Stimulated activated memory B cell treated with anti-CD40 and anti-IgM and Interleukin-4, amounts not matched to agents 10 μg/mL and 1 μg/mL and 100 μg/mL, for 72 hours (primary cell): ENCODE results near the gene VOPP1.
"Not testable (repeated sequence)": the region's sequence is repeated elsewhere in the genome, so short reads cannot be mapped to it uniquely, and the experiment has no call there.

Experiments
- ATAC-seq: fragments of 150-1000 bp; cut with Tn5 transposase; 2 replicates; pipeline ENCODE4 v1.10.0; 2021
- H3K27ac Mint-ChIP-seq: one replicate; pipeline ENCODE4 v1.8.0; 2022; ENCODE audit warnings: mild to moderate bottlenecking, mixed read lengths
- H3K27me3 Mint-ChIP-seq: one replicate; pipeline ENCODE4 v1.8.0; 2022; ENCODE audit warnings: mixed read lengths
- H3K36me3 Mint-ChIP-seq: one replicate; pipeline ENCODE4 v1.8.0; 2022; ENCODE audit warnings: mixed read lengths
- H3K4me1 Mint-ChIP-seq: one replicate; pipeline ENCODE4 v1.8.0; 2022; ENCODE audit warnings: mixed read lengths
- H3K4me3 Mint-ChIP-seq: one replicate; pipeline ENCODE4 v1.8.0; 2022; ENCODE audit warnings: mild to moderate bottlenecking, moderate library complexity, mixed read lengths
- H3K9me3 Mint-ChIP-seq: one replicate; pipeline ENCODE4 v1.8.0; 2022; ENCODE audit warnings: mixed read lengths

The VOPP1 gene

DNA sequence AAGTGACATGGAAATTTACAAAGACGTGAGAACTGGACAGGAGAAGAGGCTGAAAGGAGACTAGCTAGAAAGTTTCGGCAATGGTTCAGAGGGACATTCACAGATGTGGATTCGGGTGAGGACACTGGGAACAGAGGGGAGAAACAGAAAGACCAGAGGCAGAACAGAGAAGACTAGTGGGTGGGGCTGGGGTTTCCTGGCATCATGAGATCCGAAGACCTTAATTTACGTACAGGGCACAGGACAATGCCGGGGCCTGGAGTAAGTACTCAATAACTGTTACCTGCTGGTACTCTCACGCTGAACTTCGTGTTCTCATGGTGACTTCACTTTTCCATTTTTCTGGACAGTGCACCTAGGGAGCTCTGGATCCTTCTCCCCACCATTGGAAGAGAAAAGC, 53.5 kb downstream of the VOPP1 start:
- Mint-ChIP-seq H3K9me3 (no peaks in the 10 kb centered on the region), H3K4me1 (peaks cover 97% of the 10 kb centered on the region), H3K36me3 (peaks cover 62% of the 10 kb centered on the region), H3K27me3 (no peaks in the 10 kb centered on the region), H3K27ac (peak overlapping the region; percentile 96), H3K4me3 (peak overlapping the region; percentile 32)
- ATAC-seq = no peak

DNA sequence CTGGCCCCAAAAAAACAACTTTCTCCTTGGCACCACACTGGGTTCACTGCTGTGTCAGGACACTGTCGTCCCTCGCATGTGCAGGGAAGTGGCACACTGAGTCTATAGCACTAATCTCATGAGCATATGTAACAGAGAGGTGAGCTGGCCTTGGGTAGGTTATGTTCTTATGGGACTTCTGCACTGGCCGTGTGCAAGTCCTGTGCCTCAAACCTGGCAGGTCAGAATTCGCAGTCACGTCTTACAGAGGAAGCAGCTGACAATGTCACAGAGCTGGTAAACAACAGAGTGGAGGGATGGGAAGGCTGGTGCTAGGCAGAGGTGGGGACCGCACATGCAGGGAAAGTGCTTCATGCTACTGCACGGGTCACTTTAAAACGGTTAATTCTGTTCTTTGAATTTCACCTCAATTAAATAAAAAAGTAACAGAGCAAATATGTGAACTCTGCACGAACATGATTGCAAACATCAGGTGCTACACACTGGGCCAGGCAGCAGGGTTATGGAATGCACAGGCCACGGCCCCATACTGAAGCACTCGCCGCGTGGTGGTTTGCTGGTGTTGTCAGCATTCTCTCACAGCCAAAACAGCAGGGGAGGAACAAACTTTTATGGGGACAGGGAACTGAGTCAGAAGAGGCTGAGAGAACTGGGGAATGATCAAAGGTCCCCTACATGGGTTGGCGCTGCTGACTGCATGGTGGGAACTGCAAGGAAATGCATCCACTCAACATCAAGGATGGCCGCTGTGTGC, 54.2 kb downstream of the VOPP1 start:
- H3K9me3 Mint-ChIP-seq = no peaks in the 10 kb centered on the region
- H3K27me3 Mint-ChIP-seq = no peaks in the 10 kb centered on the region
- H3K36me3 Mint-ChIP-seq = peaks cover 69% of the 10 kb centered on the region
- no peak for ATAC-seq
- H3K27ac Mint-ChIP-seq = peak overlapping the region; percentile 96
- H3K4me3 Mint-ChIP-seq = peak overlapping the region; percentile 32
- H3K4me1 Mint-ChIP-seq = peaks cover 97% of the 10 kb centered on the region

DNA sequence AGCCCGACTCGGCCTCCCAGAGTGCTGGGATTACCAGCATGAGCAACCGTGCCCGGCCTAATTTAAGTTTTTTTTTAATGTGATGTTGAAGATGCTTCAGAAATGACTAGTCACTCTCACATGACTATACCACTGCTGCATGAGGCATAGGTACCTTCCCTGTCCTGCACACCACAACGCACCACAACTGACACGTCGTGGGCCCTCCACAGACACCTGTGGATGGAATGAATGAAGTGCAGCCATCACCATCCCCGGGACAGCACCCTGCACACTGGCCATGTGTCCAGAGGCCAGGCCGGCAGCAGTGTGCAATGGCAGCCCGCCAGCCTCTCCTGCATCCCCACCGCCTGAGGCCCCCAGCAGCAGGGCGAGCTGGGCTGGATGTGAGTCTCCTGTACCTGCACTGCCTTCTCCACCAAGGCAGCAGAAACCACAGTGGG, 55.1 kb downstream of the VOPP1 start:
- peak overlapping the region; percentile 96 for H3K27ac Mint-ChIP-seq
- no peaks in the 10 kb centered on the region for H3K27me3 Mint-ChIP-seq
- H3K9me3 Mint-ChIP-seq = no peaks in the 10 kb centered on the region
- peaks cover 97% of the 10 kb centered on the region for H3K4me1 Mint-ChIP-seq
- peaks cover 78% of the 10 kb centered on the region for H3K36me3 Mint-ChIP-seq
- no peak overlapping the region for H3K4me3 Mint-ChIP-seq
- ATAC-seq = peak; percentile 83

DNA sequence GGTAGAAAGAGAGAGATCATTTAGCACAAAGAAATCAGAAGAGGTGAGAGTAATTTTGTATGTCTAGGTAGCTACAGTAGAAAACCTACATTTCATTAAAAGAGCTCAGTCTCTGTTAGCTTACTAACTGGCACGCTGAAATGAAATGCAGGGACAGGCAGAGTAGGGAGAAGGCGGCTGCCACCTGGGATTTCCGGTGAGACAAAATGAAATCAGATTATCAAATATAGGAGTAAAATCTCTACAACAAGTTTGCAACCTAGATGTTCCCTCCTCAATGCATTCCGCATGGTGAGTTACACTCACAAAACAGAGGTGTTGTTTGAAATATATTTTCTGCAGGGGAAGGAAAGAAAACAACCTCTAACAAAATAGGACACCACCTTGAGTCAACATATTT, 55.9 kb downstream of the VOPP1 start:
- H3K36me3 Mint-ChIP-seq = peaks cover 87% of the 10 kb centered on the region
- H3K4me3 Mint-ChIP-seq = peak overlapping the region; percentile 85
- H3K27ac Mint-ChIP-seq = peak overlapping the region; percentile 96
- no peak for ATAC-seq
- H3K9me3 Mint-ChIP-seq = no peaks in the 10 kb centered on the region
- H3K27me3 Mint-ChIP-seq = no peaks in the 10 kb centered on the region
- H3K4me1 Mint-ChIP-seq = peaks cover 97% of the 10 kb centered on the region

DNA sequence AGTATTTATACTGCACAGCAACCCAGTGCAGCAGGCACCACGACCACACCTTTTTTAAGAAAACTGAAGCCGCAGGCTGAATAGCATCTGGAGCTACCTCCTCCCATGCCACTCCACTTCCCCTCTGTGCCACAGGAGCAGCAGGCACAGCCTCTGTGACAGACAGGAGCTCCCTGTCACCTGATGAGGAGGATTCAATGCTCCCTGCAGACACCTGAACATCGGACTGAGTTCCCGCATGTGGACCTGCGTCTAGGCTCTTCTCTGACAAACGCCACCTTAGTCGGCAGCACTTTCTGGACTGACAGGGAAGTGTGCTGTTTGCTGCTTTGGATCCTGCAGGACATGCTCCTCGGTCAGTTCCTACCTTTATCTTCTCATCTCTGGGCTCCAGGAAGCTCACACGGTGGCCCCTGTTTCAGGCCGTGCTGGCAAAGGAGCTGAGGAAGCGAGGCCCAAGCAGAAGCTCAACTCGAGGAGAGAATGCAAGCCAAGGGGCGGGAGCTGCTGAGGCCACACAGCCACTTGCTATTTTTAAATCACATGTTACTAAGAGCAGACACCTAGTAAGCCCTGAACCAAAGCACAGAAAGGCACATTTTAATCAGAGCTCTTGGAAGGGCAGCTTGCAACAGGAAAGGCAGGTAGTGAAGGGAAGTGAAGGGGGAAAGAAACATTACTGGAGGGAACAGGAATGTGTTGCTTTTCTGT, 56.6 kb downstream of the VOPP1 start:
- peaks cover 97% of the 10 kb centered on the region for H3K4me1 Mint-ChIP-seq
- H3K4me3 Mint-ChIP-seq = peak overlapping the region; percentile 85
- peak overlapping the region; percentile 96 for H3K27ac Mint-ChIP-seq
- peak; percentile 70 for ATAC-seq
- peaks cover 90% of the 10 kb centered on the region for H3K36me3 Mint-ChIP-seq
- no peaks in the 10 kb centered on the region for H3K9me3 Mint-ChIP-seq
- H3K27me3 Mint-ChIP-seq = no peaks in the 10 kb centered on the region

DNA sequence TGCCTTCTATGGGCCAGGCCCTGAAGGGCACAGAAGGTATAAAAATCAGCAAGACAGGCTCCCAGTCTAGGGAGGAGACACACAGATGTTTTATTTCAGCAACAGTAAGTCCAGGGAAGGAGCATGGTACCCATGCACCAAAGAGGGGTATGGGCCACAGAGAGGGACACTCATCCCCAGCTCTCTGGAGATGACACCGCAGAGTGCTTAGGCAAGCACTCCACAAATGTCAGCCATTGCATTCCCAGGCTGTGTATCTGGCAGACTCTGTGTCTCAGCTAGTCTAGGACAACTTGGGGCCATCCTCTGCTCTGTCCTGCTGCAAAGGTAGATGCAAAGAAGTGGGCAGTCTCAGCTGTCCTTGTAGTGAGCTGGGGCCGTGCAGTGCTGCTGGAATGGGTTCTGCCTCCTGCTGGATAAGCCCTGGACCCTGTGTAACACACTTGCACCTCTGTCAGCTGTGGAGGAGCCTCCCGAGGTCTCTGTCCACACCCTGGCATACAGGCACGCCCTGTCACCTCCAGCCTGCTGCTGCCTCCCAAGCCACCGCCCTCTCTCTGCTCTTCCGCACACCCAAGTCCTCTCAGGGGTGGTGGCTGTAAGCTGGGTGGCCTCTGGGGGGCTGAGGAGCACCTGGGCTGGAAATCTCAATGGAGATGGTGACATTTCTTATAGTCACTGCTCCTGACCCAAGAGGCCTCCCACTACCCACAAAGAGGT, 57.6 kb downstream of the VOPP1 start:
- Mint-ChIP-seq H3K36me3 (peaks cover 86% of the 10 kb centered on the region), H3K27ac (peak overlapping the region; percentile 96), H3K9me3 (no peaks in the 10 kb centered on the region), H3K4me3 (peak overlapping the region; percentile 85), H3K27me3 (no peaks in the 10 kb centered on the region), H3K4me1 (peaks cover 96% of the 10 kb centered on the region)
- peak; percentile 64 for ATAC-seq

DNA sequence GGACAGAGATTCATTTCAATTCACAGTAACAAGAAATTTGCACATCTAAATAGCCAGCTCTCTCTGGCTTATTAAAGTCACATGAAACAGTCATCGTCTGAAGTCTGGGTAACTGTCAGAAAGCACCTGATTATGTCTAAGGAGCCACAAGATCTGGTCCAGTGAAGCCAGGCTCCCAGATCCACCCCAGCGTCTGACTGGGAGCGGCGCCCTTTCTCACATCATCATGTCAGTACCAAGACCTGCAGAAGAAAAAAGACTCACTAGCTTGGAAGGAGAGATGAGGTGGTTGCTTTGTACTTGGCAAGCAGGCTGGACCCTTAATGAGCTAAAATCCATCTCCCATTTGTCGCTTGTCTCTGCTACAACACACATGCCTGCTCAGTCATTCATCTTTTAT, 58.4 kb downstream of the VOPP1 start:
- no peaks in the 10 kb centered on the region for H3K9me3 Mint-ChIP-seq
- ATAC-seq = peak; percentile 55
- peak overlapping the region; percentile 85 for H3K4me3 Mint-ChIP-seq
- peak overlapping the region; percentile 96 for H3K27ac Mint-ChIP-seq
- H3K36me3 Mint-ChIP-seq = peaks cover 83% of the 10 kb centered on the region
- H3K4me1 Mint-ChIP-seq = peaks cover 94% of the 10 kb centered on the region
- no peaks in the 10 kb centered on the region for H3K27me3 Mint-ChIP-seq

DNA sequence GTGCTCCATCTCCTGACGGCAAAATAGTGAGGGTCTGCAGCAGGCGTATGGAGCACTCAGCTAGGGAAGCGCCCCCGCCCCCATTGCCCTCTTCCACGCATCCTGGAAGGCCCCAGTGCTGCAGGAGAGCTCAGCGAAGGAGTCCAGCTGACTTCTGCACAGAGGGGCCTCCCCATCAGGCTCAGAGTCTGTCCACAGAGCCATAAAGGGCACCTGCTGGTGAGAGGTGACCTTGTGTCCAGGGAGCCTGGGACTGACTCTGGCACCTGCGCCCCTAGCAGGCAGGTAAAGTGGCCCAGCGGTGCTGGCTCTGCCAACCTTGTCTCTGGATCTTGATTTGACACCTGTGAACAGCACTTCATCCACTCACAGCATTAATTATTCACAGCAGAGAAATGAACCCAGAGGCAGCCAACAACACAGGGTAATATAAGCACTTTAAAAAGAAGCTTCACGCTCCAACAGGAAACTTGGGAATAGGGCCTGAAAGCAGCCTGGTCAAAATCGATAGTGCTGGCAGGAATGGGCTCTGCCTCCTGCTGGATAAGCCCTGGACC, 59.6 kb downstream of the VOPP1 start:
- peak overlapping the region; percentile 21 for H3K4me3 Mint-ChIP-seq
- peaks cover 73% of the 10 kb centered on the region for H3K36me3 Mint-ChIP-seq
- H3K4me1 Mint-ChIP-seq = peaks cover 84% of the 10 kb centered on the region
- H3K27me3 Mint-ChIP-seq = no peaks in the 10 kb centered on the region
- ATAC-seq = no peak
- H3K9me3 Mint-ChIP-seq = no peaks in the 10 kb centered on the region
- peak overlapping the region; percentile 96 for H3K27ac Mint-ChIP-seq

DNA sequence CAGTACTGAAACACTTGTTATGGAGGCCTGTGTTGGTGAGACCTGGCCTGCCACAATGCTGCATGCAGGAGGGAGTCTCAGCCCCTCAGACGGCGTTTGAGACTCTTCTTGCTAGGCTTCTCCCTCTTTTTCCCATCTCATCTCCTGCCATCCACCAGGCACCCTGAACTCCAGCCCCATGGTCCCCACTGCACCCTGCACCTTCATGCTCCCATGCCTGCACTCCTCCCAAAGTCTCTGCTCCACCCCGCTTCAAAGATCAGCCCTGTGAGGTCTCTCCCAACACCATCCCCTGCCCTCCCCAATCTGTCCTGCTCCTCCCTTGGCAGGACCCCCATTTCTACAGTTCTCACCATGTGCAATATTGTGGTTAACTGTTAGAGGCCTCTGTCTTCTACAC, 61.7 kb downstream of the VOPP1 start:
- H3K9me3 Mint-ChIP-seq = no peaks in the 10 kb centered on the region
- H3K4me3 Mint-ChIP-seq = peak overlapping the region; percentile 9
- no peak for ATAC-seq
- H3K27ac Mint-ChIP-seq = peak overlapping the region; percentile 96
- H3K36me3 Mint-ChIP-seq = peaks cover 73% of the 10 kb centered on the region
- H3K27me3 Mint-ChIP-seq = no peaks in the 10 kb centered on the region
- H3K4me1 Mint-ChIP-seq = peaks cover 86% of the 10 kb centered on the region

DNA sequence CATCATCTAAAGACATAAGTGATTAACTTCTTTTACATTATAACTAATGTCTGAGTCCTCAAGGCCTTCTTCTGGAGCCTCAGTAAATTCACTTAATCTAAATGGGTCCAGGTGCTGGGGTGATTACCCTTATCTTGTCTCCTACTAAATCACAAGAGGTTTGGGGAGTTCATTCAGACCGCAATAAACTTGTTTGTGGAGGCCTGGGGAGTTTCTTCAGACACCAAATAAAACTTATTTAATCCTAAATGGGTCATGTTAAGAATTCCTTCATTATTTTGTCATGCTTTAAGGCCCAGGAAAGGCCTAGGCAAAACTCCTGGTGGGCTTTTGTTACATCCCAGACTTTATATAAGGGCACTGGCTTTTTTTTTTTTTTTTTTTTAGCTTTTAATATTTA, 62.1 kb downstream of the VOPP1 start:
- H3K4me3 Mint-ChIP-seq, ATAC-seq, H3K9me3 Mint-ChIP-seq, H3K27me3 Mint-ChIP-seq: not testable (repeated sequence)
- peak overlapping the region; percentile 96 for H3K27ac Mint-ChIP-seq
- H3K4me1 Mint-ChIP-seq = peaks cover 86% of the 10 kb centered on the region
- peaks cover 72% of the 10 kb centered on the region for H3K36me3 Mint-ChIP-seq

DNA sequence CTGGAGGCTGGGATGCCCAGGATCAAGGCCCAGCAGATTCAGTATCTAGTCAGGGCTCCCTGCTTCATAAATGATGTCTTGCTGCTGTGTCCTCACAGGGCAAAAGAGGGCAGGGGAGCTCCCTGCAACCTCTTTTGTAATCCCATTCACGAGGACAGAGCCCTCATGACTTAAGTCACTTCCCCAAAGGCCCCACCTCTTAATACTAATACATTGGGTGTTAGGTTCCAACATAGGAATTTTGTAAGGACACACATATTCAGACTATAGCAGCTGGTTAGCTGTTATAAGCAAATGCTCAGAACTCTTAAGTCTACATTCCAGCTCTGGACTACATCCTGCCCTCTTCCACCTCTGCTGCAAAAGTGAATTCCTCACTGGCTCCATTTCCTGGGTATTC, 63.0 kb downstream of the VOPP1 start:
- H3K27me3 Mint-ChIP-seq = no peaks in the 10 kb centered on the region
- ATAC-seq = peak; percentile 31
- H3K27ac Mint-ChIP-seq = peak overlapping the region; percentile 96
- H3K36me3 Mint-ChIP-seq = peaks cover 77% of the 10 kb centered on the region
- H3K4me1 Mint-ChIP-seq = peaks cover 86% of the 10 kb centered on the region
- no peak overlapping the region for H3K4me3 Mint-ChIP-seq
- no peaks in the 10 kb centered on the region for H3K9me3 Mint-ChIP-seq

DNA sequence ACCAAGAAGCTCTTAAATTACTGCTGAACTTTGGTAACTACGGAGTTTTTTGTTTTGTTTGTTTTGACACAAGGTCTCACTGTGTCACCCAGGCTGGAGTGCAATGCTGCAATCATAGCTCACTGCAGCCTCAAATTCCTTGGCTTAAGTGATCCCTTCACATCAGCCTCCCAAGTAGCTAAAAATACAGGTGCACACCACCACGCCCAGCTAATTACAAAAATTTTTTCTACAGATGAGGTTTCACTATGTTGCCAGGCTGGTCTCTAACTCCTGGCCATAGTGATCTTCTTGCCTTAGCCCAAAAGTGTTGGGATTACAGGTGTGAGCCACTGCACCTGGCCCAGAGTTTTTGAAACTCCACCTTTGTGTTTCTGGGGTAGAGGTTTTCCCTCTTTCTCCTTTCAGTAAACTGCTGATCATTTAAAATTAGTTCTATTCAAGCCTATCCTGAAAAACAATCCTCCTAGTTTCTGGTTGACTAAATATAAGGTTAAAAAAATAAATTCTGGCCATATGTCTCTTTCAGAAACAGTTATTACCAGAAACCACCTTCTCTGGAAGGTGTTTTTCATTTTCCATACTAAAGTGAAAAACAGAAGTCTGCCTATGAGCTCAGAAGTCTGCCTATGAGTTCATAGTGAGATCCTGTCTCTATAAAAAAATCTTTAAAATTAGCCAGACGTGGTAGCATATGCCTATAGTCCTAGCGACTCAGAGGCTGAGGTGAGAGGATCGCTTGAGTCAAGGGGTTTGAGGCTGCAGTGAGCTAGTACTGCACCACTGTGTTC, 63.9 kb downstream of the VOPP1 start:
- H3K36me3 Mint-ChIP-seq = peaks cover 74% of the 10 kb centered on the region
- no peaks in the 10 kb centered on the region for H3K9me3 Mint-ChIP-seq
- peak overlapping the region; percentile 96 for H3K27ac Mint-ChIP-seq
- no peak overlapping the region for H3K4me3 Mint-ChIP-seq
- H3K27me3 Mint-ChIP-seq = no peaks in the 10 kb centered on the region
- peaks cover 86% of the 10 kb centered on the region for H3K4me1 Mint-ChIP-seq
- peak; percentile 63 for ATAC-seq

DNA sequence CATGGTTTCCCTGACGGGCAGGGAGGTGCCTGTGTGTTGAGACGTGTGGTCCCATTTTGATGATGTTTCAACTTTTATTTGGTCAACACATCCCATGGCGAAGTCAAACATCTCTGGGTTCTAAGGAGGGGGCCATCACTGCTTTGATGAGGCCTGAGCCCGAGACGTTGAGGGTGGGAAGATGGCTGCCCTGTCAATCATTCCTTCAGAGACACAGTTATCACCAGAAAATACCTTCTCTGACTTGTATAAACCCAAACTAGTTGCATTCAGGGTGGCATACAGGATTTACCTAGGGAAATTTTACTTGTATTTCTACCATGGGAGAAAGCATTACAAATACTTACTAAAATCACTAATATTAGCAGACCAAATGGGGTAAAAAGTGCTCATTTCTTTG, 64.6 kb downstream of the VOPP1 start:
- H3K4me3 Mint-ChIP-seq = no peak overlapping the region
- H3K9me3 Mint-ChIP-seq = no peaks in the 10 kb centered on the region
- H3K27me3 Mint-ChIP-seq = no peaks in the 10 kb centered on the region
- no peak for ATAC-seq
- peaks cover 86% of the 10 kb centered on the region for H3K4me1 Mint-ChIP-seq
- H3K36me3 Mint-ChIP-seq = peaks cover 73% of the 10 kb centered on the region
- peak overlapping the region; percentile 96 for H3K27ac Mint-ChIP-seq

DNA sequence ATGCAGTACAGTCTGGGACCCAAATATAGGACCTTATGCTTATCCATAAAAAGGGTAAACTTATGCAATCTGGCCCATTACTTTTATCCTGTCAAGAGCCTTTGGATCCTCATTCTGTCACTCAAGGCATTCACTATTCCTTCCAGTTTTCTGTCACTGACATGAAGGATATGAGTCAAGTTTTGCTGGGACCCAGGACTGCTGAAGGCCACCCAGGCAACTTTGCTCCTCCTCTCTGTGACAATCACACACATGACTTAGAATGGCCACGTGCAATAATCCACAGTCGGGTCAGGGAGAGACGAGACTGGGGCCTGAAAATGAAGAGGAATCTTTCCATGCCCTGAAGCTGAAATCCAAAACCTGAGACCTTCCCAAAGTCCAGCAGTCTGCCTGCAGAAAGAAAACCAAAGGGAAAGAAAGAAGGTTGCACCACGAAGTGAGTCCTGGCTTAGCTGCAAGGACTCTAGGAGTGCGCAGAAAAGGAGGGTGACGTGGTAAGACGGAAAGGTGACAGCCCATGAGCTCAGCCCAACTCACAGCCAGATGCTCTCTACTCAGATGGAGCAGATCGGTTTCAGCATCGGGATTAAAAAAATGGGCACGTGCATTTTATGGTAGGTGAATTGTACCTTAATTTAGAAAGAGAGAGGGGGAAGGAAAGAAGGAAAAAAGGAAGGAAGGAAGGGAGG, 67.2 kb downstream of the VOPP1 start:
- H3K4me1 Mint-ChIP-seq = peaks cover 82% of the 10 kb centered on the region
- H3K36me3 Mint-ChIP-seq = peaks cover 70% of the 10 kb centered on the region
- peak overlapping the region; percentile 40 for H3K4me3 Mint-ChIP-seq
- no peak for ATAC-seq
- H3K9me3 Mint-ChIP-seq = no peaks in the 10 kb centered on the region
- H3K27ac Mint-ChIP-seq = peak overlapping the region; percentile 96
- no peaks in the 10 kb centered on the region for H3K27me3 Mint-ChIP-seq
